WTC11 (cell line): ENCODE measurements around the gene TCF20. TPM values are rescaled to one million over a fixed set of nuclear protein-coding genes. Genes with fewer than 3 reads are reported as not detected.

Experiments used
- ATAC-seq: fragments of 200-7000 bp; cut with Tn5 transposase; 2 replicates; pipeline ENCODE4 v1.10.0; 2021; ENCODE audit warnings: mild to moderate bottlenecking, moderate library complexity
- CTCF ChIA-PET: fragments of 300-600 bp; sonication (Branson Sonifier 250); formaldehyde crosslinking; loops from one replicate; lab custom pipeline; 2021; ENCODE audit warnings: antibody characterized with exemption; lab: Charles Lee
- POLR2A ChIA-PET: fragments of 350-600 bp; sonication (Branson Sonifier 250); formaldehyde crosslinking; loops from one replicate; lab custom pipeline; 2021; ENCODE audit warnings: antibody characterized with exemption; lab: Charles Lee
- DNase-seq: peaks from one replicate; pipeline ENCODE4 v3.0.0; 2021; ENCODE audit warnings: low spot score
- H3K27ac Mint-ChIP-seq: 2 replicates; pipeline ENCODE4 v1.8.0; 2021; ENCODE audit warnings: mixed read lengths
- H3K27me3 Mint-ChIP-seq: 2 replicates; pipeline ENCODE4 v1.8.0; 2021; ENCODE audit warnings: low read depth, mild to moderate bottlenecking, moderate library complexity, mixed read lengths
- H3K36me3 Mint-ChIP-seq: 2 replicates; pipeline ENCODE4 v1.8.0; 2021; ENCODE audit warnings: mixed read lengths
- H3K4me1 Mint-ChIP-seq: 2 replicates; pipeline ENCODE4 v1.8.0; 2022; ENCODE audit warnings: mixed read lengths
- H3K4me3 Mint-ChIP-seq: 2 replicates; pipeline ENCODE4 v1.8.0; 2021; ENCODE audit warnings: mild to moderate bottlenecking, moderate library complexity, mixed read lengths
- H3K9me3 Mint-ChIP-seq: 2 replicates; pipeline ENCODE4 v1.8.0; 2021; ENCODE audit warnings: mixed read lengths
- ATF1 ChIP-seq: sonication (generic); formaldehyde crosslinking; IDR thresholded peaks from 2 replicates; pipeline ENCODE4 v1.8.1; 2023; ENCODE audit warnings: mild to moderate bottlenecking, moderate library complexity, missing genetic modification reagents
- CREB1 ChIP-seq: sonication (generic); formaldehyde crosslinking; IDR thresholded peaks from 2 replicates; pipeline ENCODE4 v1.8.0; 2023; ENCODE audit warnings: mild to moderate bottlenecking, missing genetic modification reagents
- CREM ChIP-seq: sonication (generic); formaldehyde crosslinking; IDR thresholded peaks from 2 replicates; pipeline ENCODE4 v1.8.1; 2022; ENCODE audit warnings: mild to moderate bottlenecking, missing genetic modification reagents, moderate library complexity
- FOXK1 ChIP-seq: sonication (generic); formaldehyde crosslinking; IDR thresholded peaks from 2 replicates; pipeline ENCODE4 v1.8.0; 2022; ENCODE audit warnings: mild to moderate bottlenecking, moderate library complexity, missing genetic modification reagents
- JAZF1 ChIP-seq: fragments of 250-450 bp; sonication (Bioruptor Pico); IDR thresholded peaks from 2 replicates; pipeline ENCODE4 v1.9.0; 2021; ENCODE audit warnings: moderate library complexity, mild to moderate bottlenecking, inconsistent platforms
- MXD4 ChIP-seq: fragments of 250-450 bp; sonication (Bioruptor Pico); IDR thresholded peaks from 2 replicates; pipeline ENCODE4 v1.8.0; 2021; ENCODE audit warnings: mild to moderate bottlenecking, moderate library complexity, borderline replicate concordance
- NFATC4 ChIP-seq: fragments of 250-450 bp; sonication (Bioruptor Pico); IDR thresholded peaks from 2 replicates; pipeline ENCODE4 v1.9.0; 2021; ENCODE audit warnings: mild to moderate bottlenecking
- SMAD3 ChIP-seq: sonication (generic); formaldehyde crosslinking; IDR thresholded peaks from 2 replicates; pipeline ENCODE4 v1.8.0; 2022; ENCODE audit warnings: missing genetic modification reagents, mild to moderate bottlenecking, borderline replicate concordance
- SMAD4 ChIP-seq: sonication (generic); formaldehyde crosslinking; IDR thresholded peaks from 2 replicates; pipeline ENCODE4 v1.8.0; 2022; ENCODE audit warnings: mild to moderate bottlenecking, missing genetic modification reagents
- ZBTB21 ChIP-seq: sonication (generic); formaldehyde crosslinking; IDR thresholded peaks from 2 replicates; pipeline ENCODE4 v1.8.1; 2023; ENCODE audit warnings: mild to moderate bottlenecking, missing genetic modification reagents, borderline replicate concordance
- ZNF263 ChIP-seq: sonication (generic); formaldehyde crosslinking; IDR thresholded peaks from 2 replicates; pipeline ENCODE4 v1.8.1; 2022; ENCODE audit warnings: low read depth, mild to moderate bottlenecking, moderate library complexity, missing genetic modification reagents
- ZNF416 ChIP-seq: fragments of 250-450 bp; sonication (Bioruptor Pico); IDR thresholded peaks from 2 replicates; pipeline ENCODE4 v1.9.0; 2021; ENCODE audit warnings: mild to moderate bottlenecking, inconsistent platforms
- ZNF671 ChIP-seq: fragments of 250-450 bp; sonication (Bioruptor Pico); IDR thresholded peaks from 2 replicates; pipeline ENCODE4 v1.8.0; 2021; ENCODE audit warnings: mild to moderate bottlenecking
- total RNA-seq: library from RNA; stranded (reverse); gene quantifications from 3 replicates; pipeline ENCODE4 v1.2.3, GENCODE V29; 2021
- TF ChIP-seq, protein P1 (sequence below): sonication (generic); formaldehyde crosslinking; IDR thresholded peaks from 2 replicates; pipeline ENCODE4 v1.8.0; 2022; ENCODE audit warnings: mild to moderate bottlenecking, missing genetic modification reagents
- TF ChIP-seq, protein P2 (sequence below): sonication (generic); formaldehyde crosslinking; IDR thresholded peaks from 2 replicates; pipeline ENCODE4 v1.8.1; 2022; ENCODE audit warnings: low read depth, missing genetic modification reagents, borderline replicate concordance
- TF ChIP-seq, protein P3 (sequence below): fragments of 200-600 bp; IDR thresholded peaks from 2 replicates; pipeline ENCODE4 v1.8.0; 2022; ENCODE audit warnings: antibody characterized with exemption
- TF ChIP-seq, protein P4 (sequence below): sonication (generic); formaldehyde crosslinking; IDR thresholded peaks from 2 replicates; pipeline ENCODE4 v1.8.0; 2022; ENCODE audit warnings: mild to moderate bottlenecking, missing genetic modification reagents
- TF ChIP-seq, protein P5 (sequence below): sonication (generic); formaldehyde crosslinking; IDR thresholded peaks from 2 replicates; pipeline ENCODE4 v1.8.0; 2022; ENCODE audit warnings: mild to moderate bottlenecking, missing genetic modification reagents
- TF ChIP-seq, protein P6 (sequence below): sonication (generic); formaldehyde crosslinking; IDR thresholded peaks from 2 replicates; pipeline ENCODE4 v1.8.0; 2022; ENCODE audit warnings: mild to moderate bottlenecking, missing genetic modification reagents
- TF ChIP-seq, protein P7 (sequence below): sonication (generic); formaldehyde crosslinking; IDR thresholded peaks from 2 replicates; pipeline ENCODE4 v1.8.1; 2023; ENCODE audit warnings: mild to moderate bottlenecking, missing genetic modification reagents, moderate library complexity

The TCF20 gene
- total RNA-seq, 1 experiment from 2014 or later = 77.0 TPM

DNA sequence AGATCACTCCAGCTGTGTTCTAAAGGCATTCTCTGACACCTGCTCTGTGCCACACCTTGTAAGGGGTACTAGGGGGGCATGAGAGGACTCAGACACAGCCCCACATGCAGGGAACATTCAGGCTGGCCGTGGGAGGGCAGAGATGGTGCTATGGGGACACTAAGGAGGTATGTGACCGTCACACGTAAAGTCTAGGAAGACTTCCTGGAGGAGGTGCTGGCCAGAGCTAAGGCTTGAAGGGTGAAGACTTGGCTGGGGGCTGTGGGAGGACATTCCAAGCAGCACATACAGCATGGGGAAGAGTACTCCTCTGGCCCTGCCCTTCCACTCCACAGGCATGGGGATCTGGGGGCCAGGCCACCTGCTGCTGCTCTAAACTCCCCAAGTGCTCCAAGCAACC lies 48.5 kb upstream of the TCF20 start:
- DNase-seq = no peak
- Mint-ChIP-seq H3K27me3 (no peaks in the 10 kb centered on the region; the same call in 1 of the 2 replicates), H3K36me3 (peaks cover 4% of the 10 kb centered on the region; the same call in 1 of the 2 replicates), H3K9me3 (peaks cover 5% of the 10 kb centered on the region; the same call in 1 of the 2 replicates)
- TF ChIP-seq CREM (CRISPR knock-in tag) (no peak), NFATC4 (CRISPR knock-in tag) (no peak), FOXK1 (CRISPR knock-in tag) (no peak), MXD4 (no peak), ZNF671 (CRISPR knock-in tag) (no peak), ATF1 (no peak), ZBTB21 (CRISPR knock-in tag) (no peak), JAZF1 (CRISPR knock-in tag) (no peak), ZNF416 (no peak), ZNF263 (CRISPR knock-in tag) (no peak), SMAD4 (CRISPR knock-in tag) (no peak), CREB1 (CRISPR knock-in tag) (no peak), SMAD3 (no peak)
- TF ChIP-seq, protein P1, sequence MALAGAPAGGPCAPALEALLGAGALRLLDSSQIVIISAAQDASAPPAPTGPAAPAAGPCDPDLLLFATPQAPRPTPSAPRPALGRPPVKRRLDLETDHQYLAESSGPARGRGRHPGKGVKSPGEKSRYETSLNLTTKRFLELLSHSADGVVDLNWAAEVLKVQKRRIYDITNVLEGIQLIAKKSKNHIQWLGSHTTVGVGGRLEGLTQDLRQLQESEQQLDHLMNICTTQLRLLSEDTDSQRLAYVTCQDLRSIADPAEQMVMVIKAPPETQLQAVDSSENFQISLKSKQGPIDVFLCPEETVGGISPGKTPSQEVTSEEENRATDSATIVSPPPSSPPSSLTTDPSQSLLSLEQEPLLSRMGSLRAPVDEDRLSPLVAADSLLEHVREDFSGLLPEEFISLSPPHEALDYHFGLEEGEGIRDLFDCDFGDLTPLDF = no peak
- TF ChIP-seq, protein P2, sequence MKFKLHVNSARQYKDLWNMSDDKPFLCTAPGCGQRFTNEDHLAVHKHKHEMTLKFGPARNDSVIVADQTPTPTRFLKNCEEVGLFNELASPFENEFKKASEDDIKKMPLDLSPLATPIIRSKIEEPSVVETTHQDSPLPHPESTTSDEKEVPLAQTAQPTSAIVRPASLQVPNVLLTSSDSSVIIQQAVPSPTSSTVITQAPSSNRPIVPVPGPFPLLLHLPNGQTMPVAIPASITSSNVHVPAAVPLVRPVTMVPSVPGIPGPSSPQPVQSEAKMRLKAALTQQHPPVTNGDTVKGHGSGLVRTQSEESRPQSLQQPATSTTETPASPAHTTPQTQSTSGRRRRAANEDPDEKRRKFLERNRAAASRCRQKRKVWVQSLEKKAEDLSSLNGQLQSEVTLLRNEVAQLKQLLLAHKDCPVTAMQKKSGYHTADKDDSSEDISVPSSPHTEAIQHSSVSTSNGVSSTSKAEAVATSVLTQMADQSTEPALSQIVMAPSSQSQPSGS (CRISPR knock-in tag) = no peak
- TF ChIP-seq, protein P3, sequence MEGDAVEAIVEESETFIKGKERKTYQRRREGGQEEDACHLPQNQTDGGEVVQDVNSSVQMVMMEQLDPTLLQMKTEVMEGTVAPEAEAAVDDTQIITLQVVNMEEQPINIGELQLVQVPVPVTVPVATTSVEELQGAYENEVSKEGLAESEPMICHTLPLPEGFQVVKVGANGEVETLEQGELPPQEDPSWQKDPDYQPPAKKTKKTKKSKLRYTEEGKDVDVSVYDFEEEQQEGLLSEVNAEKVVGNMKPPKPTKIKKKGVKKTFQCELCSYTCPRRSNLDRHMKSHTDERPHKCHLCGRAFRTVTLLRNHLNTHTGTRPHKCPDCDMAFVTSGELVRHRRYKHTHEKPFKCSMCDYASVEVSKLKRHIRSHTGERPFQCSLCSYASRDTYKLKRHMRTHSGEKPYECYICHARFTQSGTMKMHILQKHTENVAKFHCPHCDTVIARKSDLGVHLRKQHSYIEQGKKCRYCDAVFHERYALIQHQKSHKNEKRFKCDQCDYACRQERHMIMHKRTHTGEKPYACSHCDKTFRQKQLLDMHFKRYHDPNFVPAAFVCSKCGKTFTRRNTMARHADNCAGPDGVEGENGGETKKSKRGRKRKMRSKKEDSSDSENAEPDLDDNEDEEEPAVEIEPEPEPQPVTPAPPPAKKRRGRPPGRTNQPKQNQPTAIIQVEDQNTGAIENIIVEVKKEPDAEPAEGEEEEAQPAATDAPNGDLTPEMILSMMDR = no peak
- TF ChIP-seq, protein P4, sequence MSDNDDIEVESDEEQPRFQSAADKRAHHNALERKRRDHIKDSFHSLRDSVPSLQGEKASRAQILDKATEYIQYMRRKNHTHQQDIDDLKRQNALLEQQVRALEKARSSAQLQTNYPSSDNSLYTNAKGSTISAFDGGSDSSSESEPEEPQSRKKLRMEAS = no peak
- TF ChIP-seq, protein P5, sequence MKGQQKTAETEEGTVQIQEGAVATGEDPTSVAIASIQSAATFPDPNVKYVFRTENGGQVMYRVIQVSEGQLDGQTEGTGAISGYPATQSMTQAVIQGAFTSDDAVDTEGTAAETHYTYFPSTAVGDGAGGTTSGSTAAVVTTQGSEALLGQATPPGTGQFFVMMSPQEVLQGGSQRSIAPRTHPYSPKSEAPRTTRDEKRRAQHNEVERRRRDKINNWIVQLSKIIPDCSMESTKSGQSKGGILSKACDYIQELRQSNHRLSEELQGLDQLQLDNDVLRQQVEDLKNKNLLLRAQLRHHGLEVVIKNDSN (CRISPR knock-in tag) = no peak
- TF ChIP-seq, protein P6, sequence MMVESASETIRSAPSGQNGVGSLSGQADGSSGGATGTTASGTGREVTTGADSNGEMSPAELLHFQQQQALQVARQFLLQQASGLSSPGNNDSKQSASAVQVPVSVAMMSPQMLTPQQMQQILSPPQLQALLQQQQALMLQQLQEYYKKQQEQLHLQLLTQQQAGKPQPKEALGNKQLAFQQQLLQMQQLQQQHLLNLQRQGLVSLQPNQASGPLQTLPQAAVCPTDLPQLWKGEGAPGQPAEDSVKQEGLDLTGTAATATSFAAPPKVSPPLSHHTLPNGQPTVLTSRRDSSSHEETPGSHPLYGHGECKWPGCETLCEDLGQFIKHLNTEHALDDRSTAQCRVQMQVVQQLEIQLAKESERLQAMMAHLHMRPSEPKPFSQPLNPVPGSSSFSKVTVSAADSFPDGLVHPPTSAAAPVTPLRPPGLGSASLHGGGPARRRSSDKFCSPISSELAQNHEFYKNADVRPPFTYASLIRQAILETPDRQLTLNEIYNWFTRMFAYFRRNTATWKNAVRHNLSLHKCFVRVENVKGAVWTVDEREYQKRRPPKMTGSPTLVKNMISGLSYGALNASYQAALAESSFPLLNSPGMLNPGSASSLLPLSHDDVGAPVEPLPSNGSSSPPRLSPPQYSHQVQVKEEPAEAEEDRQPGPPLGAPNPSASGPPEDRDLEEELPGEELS (CRISPR knock-in tag) = no peak
- TF ChIP-seq, protein P7, sequence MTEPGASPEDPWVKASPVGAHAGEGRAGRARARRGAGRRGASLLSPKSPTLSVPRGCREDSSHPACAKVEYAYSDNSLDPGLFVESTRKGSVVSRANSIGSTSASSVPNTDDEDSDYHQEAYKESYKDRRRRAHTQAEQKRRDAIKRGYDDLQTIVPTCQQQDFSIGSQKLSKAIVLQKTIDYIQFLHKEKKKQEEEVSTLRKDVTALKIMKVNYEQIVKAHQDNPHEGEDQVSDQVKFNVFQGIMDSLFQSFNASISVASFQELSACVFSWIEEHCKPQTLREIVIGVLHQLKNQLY = no peak
- TF ChIP-seq, all 79 proteins: peak for 0
- ChIA-PET CTCF (interaction anchor here (0.5 to 1.1 kb wide), 3 partner anchors 125 to 163 kb away, joined by 3 to 4 read pairs (median 3); no protein-coding TSS in a partner anchor), POLR2A (no interaction called here)
- ATAC-seq = no peak
- Mint-ChIP-seq H3K4me1 (peaks cover 40% of the 10 kb centered on the region), H3K4me3 (no peak overlapping the region), H3K27ac (no peak overlapping the region)
